Measurements from ENCODE around the gene BPNT1. TPM values are rescaled to one million over a fixed set of nuclear protein-coding genes. Genes with fewer than 3 reads are reported as not detected.

The BPNT1 gene
- total and polyA plus RNA-seq, 2 of the 13 experiments (the other 11 are each of a cell fraction or from before 2014, with no cell fraction given): 35.2 to 43.9 TPM

- TF ChIP-seq ATAD3A (CRISPR knock-in tag; IDR thresholded peaks at IDR 0.05): no peak
- TF ChIP-seq SIX4 (CRISPR knock-in tag; IDR thresholded peaks at IDR 0.05): peak; percentile 6; the same call in 1 of the 2 replicates
- peak; percentile 92 for TF ChIP-seq ZFY (CRISPR knock-in tag; IDR thresholded peaks at IDR 0.05)
- TF ChIP-seq SOX13 (IDR thresholded peaks at IDR 0.05): no peak
- TF ChIP-seq SOX13 (CRISPR knock-in tag; conservative IDR thresholded peaks at IDR 0.05 in 1 of 2, IDR thresholded peaks at IDR 0.05 in 1 of 2): no peak
- TF ChIP-seq ZNF225 (CRISPR knock-in tag; IDR thresholded peaks at IDR 0.05): no peak
- TF ChIP-seq TBX2 (CRISPR knock-in tag; IDR thresholded peaks at IDR 0.05; ENCODE audit: borderline replicate concordance): peak; percentile 67; the same call in 1 of the 2 replicates
- peak; percentile 50; the same call in 1 of the 2 replicates for TF ChIP-seq ZNF772 (CRISPR knock-in tag; IDR thresholded peaks at IDR 0.05)
- TF ChIP-seq ZNF761 (CRISPR knock-in tag; conservative IDR thresholded peaks at IDR 0.05): 0 out of 2 replicates have a peak, but pooled peaks have one; percentile 36
- TF ChIP-seq ZNF20 (CRISPR knock-in tag; IDR thresholded peaks at IDR 0.05): no peak
- no peak for TF ChIP-seq STAG1 (CRISPR knock-in tag; IDR thresholded peaks at IDR 0.05)
- TF ChIP-seq, protein P1, sequence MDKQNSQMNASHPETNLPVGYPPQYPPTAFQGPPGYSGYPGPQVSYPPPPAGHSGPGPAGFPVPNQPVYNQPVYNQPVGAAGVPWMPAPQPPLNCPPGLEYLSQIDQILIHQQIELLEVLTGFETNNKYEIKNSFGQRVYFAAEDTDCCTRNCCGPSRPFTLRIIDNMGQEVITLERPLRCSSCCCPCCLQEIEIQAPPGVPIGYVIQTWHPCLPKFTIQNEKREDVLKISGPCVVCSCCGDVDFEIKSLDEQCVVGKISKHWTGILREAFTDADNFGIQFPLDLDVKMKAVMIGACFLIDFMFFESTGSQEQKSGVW (CRISPR knock-in tag; IDR thresholded peaks at IDR 0.05; ENCODE audit: borderline replicate concordance): no peak
- TF ChIP-seq, protein P2, sequence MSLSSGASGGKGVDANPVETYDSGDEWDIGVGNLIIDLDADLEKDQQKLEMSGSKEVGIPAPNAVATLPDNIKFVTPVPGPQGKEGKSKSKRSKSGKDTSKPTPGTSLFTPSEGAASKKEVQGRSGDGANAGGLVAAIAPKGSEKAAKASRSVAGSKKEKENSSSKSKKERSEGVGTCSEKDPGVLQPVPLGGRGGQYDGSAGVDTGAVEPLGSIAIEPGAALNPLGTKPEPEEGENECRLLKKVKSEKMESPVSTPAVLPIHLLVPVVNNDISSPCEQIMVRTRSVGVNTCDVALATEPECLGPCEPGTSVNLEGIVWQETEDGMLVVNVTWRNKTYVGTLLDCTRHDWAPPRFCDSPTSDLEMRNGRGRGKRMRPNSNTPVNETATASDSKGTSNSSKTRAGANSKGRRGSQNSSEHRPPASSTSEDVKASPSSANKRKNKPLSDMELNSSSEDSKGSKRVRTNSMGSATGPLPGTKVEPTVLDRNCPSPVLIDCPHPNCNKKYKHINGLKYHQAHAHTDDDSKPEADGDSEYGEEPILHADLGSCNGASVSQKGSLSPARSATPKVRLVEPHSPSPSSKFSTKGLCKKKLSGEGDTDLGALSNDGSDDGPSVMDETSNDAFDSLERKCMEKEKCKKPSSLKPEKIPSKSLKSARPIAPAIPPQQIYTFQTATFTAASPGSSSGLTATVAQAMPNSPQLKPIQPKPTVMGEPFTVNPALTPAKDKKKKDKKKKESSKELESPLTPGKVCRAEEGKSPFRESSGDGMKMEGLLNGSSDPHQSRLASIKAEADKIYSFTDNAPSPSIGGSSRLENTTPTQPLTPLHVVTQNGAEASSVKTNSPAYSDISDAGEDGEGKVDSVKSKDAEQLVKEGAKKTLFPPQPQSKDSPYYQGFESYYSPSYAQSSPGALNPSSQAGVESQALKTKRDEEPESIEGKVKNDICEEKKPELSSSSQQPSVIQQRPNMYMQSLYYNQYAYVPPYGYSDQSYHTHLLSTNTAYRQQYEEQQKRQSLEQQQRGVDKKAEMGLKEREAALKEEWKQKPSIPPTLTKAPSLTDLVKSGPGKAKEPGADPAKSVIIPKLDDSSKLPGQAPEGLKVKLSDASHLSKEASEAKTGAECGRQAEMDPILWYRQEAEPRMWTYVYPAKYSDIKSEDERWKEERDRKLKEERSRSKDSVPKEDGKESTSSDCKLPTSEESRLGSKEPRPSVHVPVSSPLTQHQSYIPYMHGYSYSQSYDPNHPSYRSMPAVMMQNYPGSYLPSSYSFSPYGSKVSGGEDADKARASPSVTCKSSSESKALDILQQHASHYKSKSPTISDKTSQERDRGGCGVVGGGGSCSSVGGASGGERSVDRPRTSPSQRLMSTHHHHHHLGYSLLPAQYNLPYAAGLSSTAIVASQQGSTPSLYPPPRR (CRISPR knock-in tag; IDR thresholded peaks at IDR 0.05; ENCODE audit: borderline replicate concordance): no peak
- TF ChIP-seq, protein P3, sequence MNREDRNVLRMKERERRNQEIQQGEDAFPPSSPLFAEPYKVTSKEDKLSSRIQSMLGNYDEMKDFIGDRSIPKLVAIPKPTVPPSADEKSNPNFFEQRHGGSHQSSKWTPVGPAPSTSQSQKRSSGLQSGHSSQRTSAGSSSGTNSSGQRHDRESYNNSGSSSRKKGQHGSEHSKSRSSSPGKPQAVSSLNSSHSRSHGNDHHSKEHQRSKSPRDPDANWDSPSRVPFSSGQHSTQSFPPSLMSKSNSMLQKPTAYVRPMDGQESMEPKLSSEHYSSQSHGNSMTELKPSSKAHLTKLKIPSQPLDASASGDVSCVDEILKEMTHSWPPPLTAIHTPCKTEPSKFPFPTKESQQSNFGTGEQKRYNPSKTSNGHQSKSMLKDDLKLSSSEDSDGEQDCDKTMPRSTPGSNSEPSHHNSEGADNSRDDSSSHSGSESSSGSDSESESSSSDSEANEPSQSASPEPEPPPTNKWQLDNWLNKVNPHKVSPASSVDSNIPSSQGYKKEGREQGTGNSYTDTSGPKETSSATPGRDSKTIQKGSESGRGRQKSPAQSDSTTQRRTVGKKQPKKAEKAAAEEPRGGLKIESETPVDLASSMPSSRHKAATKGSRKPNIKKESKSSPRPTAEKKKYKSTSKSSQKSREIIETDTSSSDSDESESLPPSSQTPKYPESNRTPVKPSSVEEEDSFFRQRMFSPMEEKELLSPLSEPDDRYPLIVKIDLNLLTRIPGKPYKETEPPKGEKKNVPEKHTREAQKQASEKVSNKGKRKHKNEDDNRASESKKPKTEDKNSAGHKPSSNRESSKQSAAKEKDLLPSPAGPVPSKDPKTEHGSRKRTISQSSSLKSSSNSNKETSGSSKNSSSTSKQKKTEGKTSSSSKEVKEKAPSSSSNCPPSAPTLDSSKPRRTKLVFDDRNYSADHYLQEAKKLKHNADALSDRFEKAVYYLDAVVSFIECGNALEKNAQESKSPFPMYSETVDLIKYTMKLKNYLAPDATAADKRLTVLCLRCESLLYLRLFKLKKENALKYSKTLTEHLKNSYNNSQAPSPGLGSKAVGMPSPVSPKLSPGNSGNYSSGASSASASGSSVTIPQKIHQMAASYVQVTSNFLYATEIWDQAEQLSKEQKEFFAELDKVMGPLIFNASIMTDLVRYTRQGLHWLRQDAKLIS (CRISPR knock-in tag; IDR thresholded peaks at IDR 0.05): 0 out of 2 replicates have a peak, but pooled peaks have one; percentile 32
- TF ChIP-seq HIVEP1 (CRISPR knock-in tag; IDR thresholded peaks at IDR 0.05): 0 out of 2 replicates have a peak, but pooled peaks have one; percentile 24
- TF ChIP-seq ISX (CRISPR knock-in tag; conservative IDR thresholded peaks at IDR 0.05): peak; percentile 72; the same call in 1 of the 2 replicates
- no peak; a peak in 1 of 4 replicates for TF ChIP-seq KLF16 (CRISPR knock-in tag; IDR thresholded peaks at IDR 0.05)
- no peak for TF ChIP-seq CBX2 (IDR thresholded peaks at IDR 0.05; ENCODE audit: low read depth, low read length)
- no peak for TF ChIP-seq CBX2 (CRISPR knock-in tag; IDR thresholded peaks at IDR 0.05; ENCODE audit: low read depth)
- no peak for TF ChIP-seq RFX1 (IDR thresholded peaks at IDR 0.05)
- TF ChIP-seq SNAPC2 (CRISPR knock-in tag; IDR thresholded peaks at IDR 0.05): 0 out of 2 replicates have a peak, but pooled peaks have one; percentile 27
Measured at GRCh38 chr1:220094016-220094911, 4.7 kb upstream of the BPNT1 start, which contains the start of gene IARS2 (continued).

Data from HepG2 (cell line).